Activated naive CD4-positive, alpha-beta T cell treated with anti-CD3 and anti-CD28 coated beads for 36 hours (primary cell): ENCODE data around the gene TMEM132D. TPM values are rescaled to one million over a fixed set of nuclear protein-coding genes. Genes with fewer than 3 reads are reported as not detected.

Experiments used
- CTCF ChIA-PET: fragments of 350-600 bp; sonication (Branson Sonifier 250); formaldehyde crosslinking; loops from one replicate; lab custom pipeline; 2021; ENCODE audit warnings: antibody characterized with exemption; lab: Charles Lee
- DNase-seq: peaks from one replicate; pipeline ENCODE4 v3.0.0-alpha.2; 2020
- H3K27ac Mint-ChIP-seq: one replicate; pipeline ENCODE4 v1.8.0; 2021; ENCODE audit warnings: mild to moderate bottlenecking, mixed read lengths
- H3K27me3 Mint-ChIP-seq: one replicate; pipeline ENCODE4 v1.8.0; 2021; ENCODE audit warnings: low read depth, mixed read lengths
- H3K36me3 Mint-ChIP-seq: one replicate; pipeline ENCODE4 v1.8.0; 2021; ENCODE audit warnings: low read depth, mixed read lengths
- H3K4me1 Mint-ChIP-seq: one replicate; pipeline ENCODE4 v1.8.0; 2021; ENCODE audit warnings: low read depth, mixed read lengths
- H3K4me3 Mint-ChIP-seq: one replicate; pipeline ENCODE4 v1.8.0; 2021; ENCODE audit warnings: mild to moderate bottlenecking, moderate library complexity, mixed read lengths
- H3K9me3 Mint-ChIP-seq: one replicate; pipeline ENCODE4 v1.8.0; 2021; ENCODE audit warnings: mixed read lengths
- intact Hi-C: fragments of 100-400 bp; cut with micrococcal nuclease; formaldehyde crosslinking; loops from one replicate; pipeline ENCODE4 v1.15.1; 2023
- total RNA-seq, 2 experiments: library from RNA; stranded (reverse); gene quantifications; one replicate each; pipeline ENCODE4 v1.2.3, GENCODE V29; 2021

The TMEM132D gene
- total RNA-seq, 2 experiments from 2014 or later: not detected

GRCh38 chr12:129082441-129082840 is 821.4 kb downstream of the TMEM132D start:
- Mint-ChIP-seq H3K9me3 (peaks cover 2% of the 10 kb centered on the region), H3K36me3 (no peaks in the 10 kb centered on the region), H3K4me1 (no peaks in the 10 kb centered on the region), H3K27me3 (no peaks in the 10 kb centered on the region), H3K27ac (no peak overlapping the region), H3K4me3 (no peak overlapping the region)
- CTCF ChIA-PET: no interaction called here
- intact Hi-C loops: no loop called here
- no peak for DNase-seq

DNA sequence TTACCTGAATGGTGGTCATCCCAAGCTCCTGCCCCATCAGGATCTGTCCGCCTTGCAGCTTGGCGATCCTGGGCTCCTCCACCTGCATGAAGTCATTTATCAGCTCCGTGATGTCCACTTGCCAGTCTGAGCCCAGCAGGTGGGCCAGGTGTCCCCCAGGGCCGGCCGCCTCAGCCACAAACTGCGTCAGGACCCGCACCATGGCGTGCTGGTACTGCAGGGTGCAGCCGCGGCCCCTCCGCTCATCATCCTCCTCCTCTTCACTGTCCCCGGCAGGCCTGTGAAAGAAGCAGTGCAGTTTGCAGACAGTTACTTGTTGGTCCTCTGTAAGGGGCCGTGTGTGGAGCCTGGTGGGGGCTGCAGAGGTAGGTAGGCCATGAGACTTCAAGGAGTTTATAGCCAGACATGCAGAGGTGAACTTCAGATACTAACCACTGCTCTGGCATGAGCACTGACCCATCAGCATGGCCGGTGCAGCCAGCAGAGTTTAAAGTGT is 822.0 kb downstream of the TMEM132D start:
- Mint-ChIP-seq H3K36me3 (no peaks in the 10 kb centered on the region), H3K4me1 (no peaks in the 10 kb centered on the region), H3K9me3 (peaks cover 2% of the 10 kb centered on the region), H3K27me3 (no peaks in the 10 kb centered on the region), H3K4me3 (no peak overlapping the region), H3K27ac (no peak overlapping the region)
- no peak for DNase-seq
- intact Hi-C loops: no loop called here
- CTCF ChIA-PET: no interaction called here

DNA sequence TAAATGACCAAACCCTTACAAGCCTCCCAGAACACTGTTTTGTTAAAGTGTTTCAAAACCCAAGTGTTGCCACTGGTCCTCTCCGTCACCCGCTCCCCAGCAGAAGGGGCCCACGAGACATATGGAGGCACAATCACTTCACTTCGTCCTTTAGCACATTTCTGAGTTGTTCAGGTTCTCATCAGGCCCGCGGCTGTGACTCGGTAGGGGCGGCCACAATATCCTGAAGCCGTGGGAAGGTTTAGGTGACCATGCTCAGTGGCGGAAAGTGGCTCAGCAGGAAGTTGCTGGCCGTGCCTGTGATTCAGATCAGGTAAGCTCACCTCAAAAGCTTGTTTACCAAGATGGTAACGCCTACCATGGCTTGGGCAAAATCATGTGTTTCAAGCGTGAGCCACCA is 823.0 kb downstream of the TMEM132D start:
- Mint-ChIP-seq H3K9me3 (peaks cover 2% of the 10 kb centered on the region), H3K27me3 (no peaks in the 10 kb centered on the region), H3K27ac (no peak overlapping the region)

GRCh38 chr12:129080391-129080790 is 823.4 kb downstream of the TMEM132D start:
- CTCF ChIA-PET: no interaction called here
- no peak for DNase-seq
- no peak overlapping the region for H3K4me3 Mint-ChIP-seq
- H3K9me3 Mint-ChIP-seq: peaks cover 2% of the 10 kb centered on the region
- intact Hi-C loops: no loop called here
- no peak overlapping the region for H3K27ac Mint-ChIP-seq
- no peaks in the 10 kb centered on the region for H3K36me3 Mint-ChIP-seq
- H3K4me1 Mint-ChIP-seq: no peaks in the 10 kb centered on the region
- no peaks in the 10 kb centered on the region for H3K27me3 Mint-ChIP-seq

More for the DNA sequence above, 823.0 kb downstream of the TMEM132D start:
- CTCF ChIA-PET: no interaction called here
- no peak for DNase-seq
- H3K4me3 Mint-ChIP-seq: no peak overlapping the region
- H3K36me3 Mint-ChIP-seq: no peaks in the 10 kb centered on the region
- intact Hi-C loops: no loop called here
- H3K4me1 Mint-ChIP-seq: no peaks in the 10 kb centered on the region

DNA sequence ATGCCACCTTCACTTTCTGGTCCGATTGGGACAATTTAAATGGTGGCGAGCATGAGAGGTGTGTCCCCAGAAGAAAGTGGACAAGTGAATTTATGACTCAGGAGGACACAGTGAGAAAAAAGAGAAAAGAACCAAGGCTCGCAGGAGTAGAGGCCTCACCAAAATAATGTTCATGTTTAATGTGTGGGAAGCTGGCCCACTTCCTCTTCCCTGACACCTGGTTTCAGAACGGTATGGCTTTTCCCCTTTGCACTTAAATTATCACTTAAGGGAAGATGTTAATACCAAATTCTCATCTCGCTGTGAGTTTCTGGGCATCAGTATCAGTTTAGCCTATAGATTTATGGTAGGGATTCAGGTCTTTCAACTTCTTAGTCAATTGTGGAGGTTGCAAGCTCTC is 824.1 kb downstream of the TMEM132D start:
- intact Hi-C loops: no loop called here
- CTCF ChIA-PET: no interaction called here
- H3K4me1 Mint-ChIP-seq: no peaks in the 10 kb centered on the region
- H3K27ac Mint-ChIP-seq: no peak overlapping the region
- DNase-seq: no peak
- H3K36me3 Mint-ChIP-seq: no peaks in the 10 kb centered on the region
- H3K4me3 Mint-ChIP-seq: no peak overlapping the region
- H3K27me3 Mint-ChIP-seq: no peaks in the 10 kb centered on the region
- H3K9me3 Mint-ChIP-seq: peaks cover 2% of the 10 kb centered on the region

DNA sequence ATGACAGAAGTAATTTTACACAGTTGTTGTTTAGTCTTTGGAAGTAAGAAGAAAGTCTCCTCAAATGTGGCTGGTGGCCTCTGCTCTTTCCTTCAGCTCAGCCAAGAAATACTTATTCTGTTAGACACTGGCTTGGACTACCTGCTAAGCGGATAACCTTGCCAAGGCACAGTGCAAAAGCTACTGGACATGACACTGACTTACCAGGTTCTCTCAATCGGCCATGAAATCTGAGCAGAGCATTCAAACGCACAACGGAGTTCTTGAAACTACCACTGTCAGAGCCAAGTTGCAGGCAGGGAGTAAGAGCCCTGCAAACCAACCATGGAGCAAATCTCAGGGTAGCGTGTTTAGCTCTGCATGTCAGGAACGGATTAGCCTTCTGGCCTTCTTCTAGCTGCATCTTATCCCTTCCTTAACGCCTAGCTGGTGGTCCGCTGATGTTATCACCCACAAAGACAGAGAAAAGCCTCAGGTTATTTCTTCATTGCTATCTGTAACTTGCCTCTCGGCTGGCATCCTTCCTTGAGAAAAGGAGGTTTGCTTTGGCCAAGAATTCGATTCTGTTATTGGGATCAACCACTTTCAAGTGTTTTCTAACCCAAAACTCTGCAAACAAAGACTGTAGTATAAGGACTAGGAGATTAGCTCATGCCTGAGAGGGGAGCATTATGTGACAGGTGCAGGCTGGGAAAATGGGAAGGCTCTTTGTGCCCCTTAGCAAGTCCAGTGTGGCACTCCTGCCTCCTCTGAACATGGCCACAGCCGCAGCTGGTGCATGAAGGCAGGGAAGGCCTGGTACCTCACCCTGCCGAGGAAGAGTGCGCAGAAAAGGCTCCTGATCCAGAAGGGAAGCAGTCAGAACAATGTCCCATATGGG is 827.1 kb downstream of the TMEM132D start:
- CTCF ChIA-PET: no interaction called here
- H3K4me3 Mint-ChIP-seq: no peak overlapping the region
- H3K4me1 Mint-ChIP-seq: no peaks in the 10 kb centered on the region
- no peak for DNase-seq
- H3K36me3 Mint-ChIP-seq: no peaks in the 10 kb centered on the region
- peaks cover 3% of the 10 kb centered on the region for H3K27me3 Mint-ChIP-seq
- no peak overlapping the region for H3K27ac Mint-ChIP-seq
- H3K9me3 Mint-ChIP-seq: peaks cover 6% of the 10 kb centered on the region
- intact Hi-C loops: no loop called here

GRCh38 chr12:129075460-129076208 is 828.2 kb downstream of the TMEM132D start:
- no peak for DNase-seq
- H3K4me3 Mint-ChIP-seq: no peak overlapping the region
- intact Hi-C loops: no loop called here
- H3K27ac Mint-ChIP-seq: no peak overlapping the region
- peaks cover 3% of the 10 kb centered on the region for H3K27me3 Mint-ChIP-seq
- H3K36me3 Mint-ChIP-seq: no peaks in the 10 kb centered on the region
- no peaks in the 10 kb centered on the region for H3K4me1 Mint-ChIP-seq
- peaks cover 7% of the 10 kb centered on the region for H3K9me3 Mint-ChIP-seq
- CTCF ChIA-PET: no interaction called here

DNA sequence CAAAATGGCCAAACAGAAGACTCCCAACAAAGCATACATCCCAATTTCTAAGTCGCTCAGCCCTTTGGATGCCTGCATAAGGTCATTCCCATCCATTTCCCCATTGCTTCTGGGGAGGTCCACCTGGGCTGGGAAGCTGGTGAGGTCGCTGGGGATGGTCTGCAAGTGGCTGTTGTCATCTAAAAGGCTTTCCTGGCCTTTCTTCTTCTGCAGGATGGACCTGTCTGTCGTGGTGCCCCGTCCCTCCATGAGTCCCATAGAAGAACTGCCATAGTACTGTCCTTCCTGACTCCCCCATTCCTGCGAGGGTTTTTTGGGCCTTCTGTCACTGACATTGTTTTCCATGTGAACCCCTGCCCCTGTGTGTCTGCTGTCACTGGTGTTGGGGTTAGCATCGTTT is 829.4 kb downstream of the TMEM132D start:
- no peaks in the 10 kb centered on the region for H3K36me3 Mint-ChIP-seq
- peaks cover 3% of the 10 kb centered on the region for H3K27me3 Mint-ChIP-seq
- H3K27ac Mint-ChIP-seq: no peak overlapping the region
- peaks cover 7% of the 10 kb centered on the region for H3K9me3 Mint-ChIP-seq
- H3K4me3 Mint-ChIP-seq: no peak overlapping the region
- intact Hi-C loops: no loop called here
- no peaks in the 10 kb centered on the region for H3K4me1 Mint-ChIP-seq
- DNase-seq: no peak
- CTCF ChIA-PET: no interaction called here

GRCh38 chr12:129073157-129073915 is 830.5 kb downstream of the TMEM132D start:
- Mint-ChIP-seq H3K4me1 (no peaks in the 10 kb centered on the region), H3K27ac (no peak overlapping the region), H3K27me3 (peaks cover 3% of the 10 kb centered on the region), H3K36me3 (no peaks in the 10 kb centered on the region), H3K9me3 (peaks cover 7% of the 10 kb centered on the region), H3K4me3 (no peak overlapping the region)
- DNase-seq: no peak
- CTCF ChIA-PET: no interaction called here
- intact Hi-C loops: no loop called here

DNA sequence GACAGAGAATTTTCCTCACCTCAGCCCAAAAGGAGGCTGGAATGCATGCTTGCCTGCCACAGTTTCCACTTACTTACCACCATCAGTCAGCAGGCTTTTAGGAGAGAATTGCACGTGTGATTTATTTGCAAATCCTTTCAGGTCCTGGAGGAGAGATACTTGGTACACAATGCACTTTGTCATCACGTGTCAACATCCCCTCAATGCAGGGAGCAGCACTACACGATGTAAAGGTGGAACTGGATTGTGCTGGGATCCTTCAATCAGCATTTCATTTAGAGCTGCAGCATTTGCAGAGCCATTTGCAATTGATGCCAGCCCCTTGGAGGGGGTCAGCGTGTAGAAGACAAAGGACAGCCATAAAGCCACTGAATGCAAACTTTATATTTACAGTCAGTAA is 832.5 kb downstream of the TMEM132D start:
- peaks cover 3% of the 10 kb centered on the region for H3K27me3 Mint-ChIP-seq
- H3K27ac Mint-ChIP-seq: no peak overlapping the region
- H3K9me3 Mint-ChIP-seq: peaks cover 5% of the 10 kb centered on the region
- H3K4me3 Mint-ChIP-seq: no peak overlapping the region
- no peak for DNase-seq
- H3K36me3 Mint-ChIP-seq: no peaks in the 10 kb centered on the region
- H3K4me1 Mint-ChIP-seq: no peaks in the 10 kb centered on the region
- CTCF ChIA-PET: no interaction called here
- intact Hi-C loops: no loop called here

GRCh38 chr12:129069886-129070285 is 833.9 kb downstream of the TMEM132D start:
- CTCF ChIA-PET: no interaction called here
- H3K36me3 Mint-ChIP-seq: no peaks in the 10 kb centered on the region
- H3K4me3 Mint-ChIP-seq: no peak overlapping the region
- no peak for DNase-seq
- no peak overlapping the region for H3K27ac Mint-ChIP-seq
- intact Hi-C loops: no loop called here
- H3K4me1 Mint-ChIP-seq: no peaks in the 10 kb centered on the region
- H3K27me3 Mint-ChIP-seq: peaks cover 9% of the 10 kb centered on the region
- H3K9me3 Mint-ChIP-seq: peaks cover 7% of the 10 kb centered on the region

- CTCF ChIA-PET: no interaction called here
- H3K36me3 Mint-ChIP-seq: no peaks in the 10 kb centered on the region
- no peaks in the 10 kb centered on the region for H3K4me1 Mint-ChIP-seq
- peaks cover 9% of the 10 kb centered on the region for H3K27me3 Mint-ChIP-seq
- H3K4me3 Mint-ChIP-seq: no peak overlapping the region
- intact Hi-C loops: no loop called here
- no peak overlapping the region for H3K27ac Mint-ChIP-seq
- no peak for DNase-seq
- H3K9me3 Mint-ChIP-seq: peaks cover 7% of the 10 kb centered on the region
Observed at GRCh38 chr12:129068684-129069083, 835.1 kb downstream of the TMEM132D start.
